Measurements from ENCODE around the gene SYNCRIP. TPM values are rescaled to one million over a fixed set of nuclear protein-coding genes. Genes with fewer than 3 reads are reported as not detected.

The SYNCRIP gene
- total and polyA plus RNA-seq, 2 of the 4 experiments (the other 2 are of a cell fraction): 50.1 to 59.3 TPM

- H2BK20ac ChIP-seq (ENCODE audit: low read depth, low read length): no peak overlapping the region
- 60% methylated on average over 1 of the region's 4 CpGs; no CpG with 5 or more reads in 1 of the 2 experiments for WGBS, 2 experiments (ENCODE audit: extremely low coverage in 2 of 2, insufficient read length in 1 of 2)
- dilution Hi-C loops (cut with HindIII; ENCODE audit: low sequenced_read_pairs, unreplicated experiment) (no loop called here), in situ Hi-C loops (cut with MboI; ENCODE audit: low sequenced_read_pairs) (loop anchor here (5.0 to 10.0 kb wide), 3 partner anchors 33 to 220 kb away; partner anchors contain the start of genes NT5E and SYNCRIP), intact Hi-C loops (cut with micrococcal nuclease) (loop anchor here (5.0 to 10.0 kb wide), 5 partner anchors 50 to 1262 kb away; partner anchors contain the start of genes HTR1E, NT5E and SNX14)
- H2AFZ ChIP-seq (replicated peaks; ENCODE audit: low read length, poor library complexity): no peak overlapping the region
- no peak overlapping the region for H4K91ac ChIP-seq (ENCODE audit: insufficient read depth, low read depth, low read length)
- H3K56ac ChIP-seq (ENCODE audit: extremely low read depth, insufficient read depth, low read length): no peak overlapping the region
- no peak overlapping the region for H2BK120ac ChIP-seq (ENCODE audit: low read depth, low read length)
- H2BK5ac ChIP-seq (ENCODE audit: low read depth, low read length, poor library complexity, severe bottlenecking): no peak overlapping the region
- no TSS peak for BruUV-seq (replicated peaks)
- H3K79me1 ChIP-seq (ENCODE audit: low read depth in 1 of 2, low read length in 2 of 2): peaks cover 6 to 49% of the 10 kb centered on the region in 2 experiments; a peak in 3 of 4 replicates
- DNase-seq (peak; percentile 84), ATAC-seq (ENCODE audit: low read depth) (no peak)
- no peak overlapping the region for H2AK9ac ChIP-seq (replicated peaks; ENCODE audit: low read depth, low read length, poor library complexity)
- ChIA-PET CTCF (interaction anchor here (1.0 kb wide), 1 partner anchor 77 kb away, joined by 4 read pairs; no protein-coding TSS in a partner anchor), POLR2A (ENCODE audit: unreplicated experiment) (interaction anchor here (0.6 to 1.8 kb wide), 5 partner anchors 25 to 35 kb away, joined by 3 to 11 read pairs (median 5); partner anchors contain the start of gene SYNCRIP)
- H3K36me3 ChIP-seq (ENCODE audit: control insufficient read depth, insufficient read depth, low read length): peaks cover 11% of the 10 kb centered on the region
- H3K4ac ChIP-seq (ENCODE audit: low read depth, low read length): no peak overlapping the region
- H3K9me1 ChIP-seq (ENCODE audit: insufficient read depth, low read length): peaks cover 7% of the 10 kb centered on the region; the same call in 1 of the 2 replicates
- H3K27ac ChIP-seq (ENCODE audit: insufficient read depth, low read length): no peak overlapping the region
- no peak overlapping the region for H2BK15ac ChIP-seq (ENCODE audit: low read depth, low read length)
- peak overlapping the region; percentile 29; the same call in 1 of the 2 replicates for H3K23ac ChIP-seq (ENCODE audit: low read depth, low read length)
- no peak overlapping the region for H4K5ac ChIP-seq (ENCODE audit: low read depth, low read length)
- peak overlapping the region; percentile 100; the same call in 1 of the 2 replicates for H3K4me2 ChIP-seq (ENCODE audit: low read depth, low read length)
- H3K9ac ChIP-seq (ENCODE audit: low read depth, low read length): peak overlapping the region; percentile 95; the same call in 1 of the 2 replicates
- no peak overlapping the region for H3K18ac ChIP-seq (ENCODE audit: low read depth, low read length)
- H4K8ac ChIP-seq (ENCODE audit: low read depth in 2 of 2, low read length in 2 of 2): no peak overlapping the region
- H3K9me3 ChIP-seq (ENCODE audit: control insufficient read depth, insufficient read depth, low read length): no peaks in the 10 kb centered on the region
- H3K4me3 ChIP-seq (ENCODE audit: insufficient read depth, low read depth, low read length): 0 out of 2 replicates have a peak overlapping the region, but pooled peaks have one; percentile 75
- H4K20me1 ChIP-seq (ENCODE audit: insufficient read depth, low read length): peaks cover 41% of the 10 kb centered on the region
- H3K4me1 ChIP-seq (ENCODE audit: control insufficient read depth, insufficient read depth, low read length): 0 out of 2 replicates have a peak, but pooled peaks cover 5% of the 10 kb centered on the region
- no peaks in the 10 kb centered on the region for H3K27me3 ChIP-seq (ENCODE audit: control insufficient read depth, insufficient read depth, low read length)
- H2AK5ac ChIP-seq (ENCODE audit: low read depth, low read length): no peak overlapping the region
- H3K14ac ChIP-seq (replicated peaks; ENCODE audit: low read depth, low read length): 0 out of 2 replicates have a peak overlapping the region, but pooled peaks have one; percentile 23
- TF ChIP-seq MAFK (IDR thresholded peaks at IDR 0.05; ENCODE audit: low read depth, low read length): no peak
- TF ChIP-seq MXI1 (IDR thresholded peaks at IDR 0.05; ENCODE audit: borderline replicate concordance, low read depth, low read length): no peak
- TF ChIP-seq RCOR1 (IDR thresholded peaks at IDR 0.05; ENCODE audit: insufficient replicate concordance, low read length): no peak
- no peak for TF ChIP-seq USF2 (IDR thresholded peaks at IDR 0.05; ENCODE audit: low read depth, low read length)
- TF ChIP-seq MAZ (IDR thresholded peaks at IDR 0.05; ENCODE audit: borderline replicate concordance, low read depth, low read length): no peak
- TF ChIP-seq RAD21 (IDR thresholded peaks at IDR 0.05; ENCODE audit: low read length): no peak
- no peak for TF ChIP-seq SMC3 (IDR thresholded peaks at IDR 0.05; ENCODE audit: low read depth, low read length)
- TF ChIP-seq CEBPB (IDR thresholded peaks at IDR 0.05; ENCODE audit: low read depth, low read length): no peak
- TF ChIP-seq CTCF (conservative IDR thresholded peaks at IDR 0.05; ENCODE audit: low read depth, low read length): no peak
- TF ChIP-seq NFE2L2 (IDR thresholded peaks at IDR 0.05; ENCODE audit: low read depth, low read length): no peak
- peak; percentile 24; the same call in 1 of the 2 replicates for TF ChIP-seq FOS (IDR thresholded peaks at IDR 0.05; ENCODE audit: low read depth, low read length)
- TF ChIP-seq RFX5 (IDR thresholded peaks at IDR 0.05; ENCODE audit: low read depth, low read length): no peak
These were observed 32.5 kb upstream of the SYNCRIP start for GRCh38 chr6:85675030-85675819.

All from IMR-90 (cell line).